Panc1 (cell line): Measurements from ENCODE around the gene EPOP.

Experiments used
- POLR2AphosphoS5 ChIP-seq: IDR thresholded peaks from 2 replicates; pipeline ENCODE4 v1.6.1; 2012; ENCODE audit warnings: mild to moderate bottlenecking, low read depth, low read length, moderate library complexity
- SIN3A ChIP-seq: IDR thresholded peaks from 2 replicates; pipeline ENCODE4 v1.6.1; 2012; ENCODE audit warnings: low read depth, mild to moderate bottlenecking, low read length, moderate library complexity, borderline replicate concordance; ENCODE audit not compliant: insufficient read depth
- TF ChIP-seq, protein P1 (sequence below): fragments of 450-650 bp; IDR thresholded peaks from 2 replicates; pipeline ENCODE4 v1.5.1; 2017; ENCODE audit warnings: mild to moderate bottlenecking
- TF ChIP-seq, protein P2 (sequence below), 2 experiments: IDR thresholded peaks; 2 replicates each; pipeline ENCODE4 v1.6.1; 2011 to 2012; ENCODE audit warnings: low read depth in 2 of 2, control low read depth in 1 of 2, low read length in 1 of 2, mild to moderate bottlenecking in 1 of 2, moderate library complexity in 1 of 2; ENCODE audit not compliant: insufficient read depth in 1 of 2

DNA sequence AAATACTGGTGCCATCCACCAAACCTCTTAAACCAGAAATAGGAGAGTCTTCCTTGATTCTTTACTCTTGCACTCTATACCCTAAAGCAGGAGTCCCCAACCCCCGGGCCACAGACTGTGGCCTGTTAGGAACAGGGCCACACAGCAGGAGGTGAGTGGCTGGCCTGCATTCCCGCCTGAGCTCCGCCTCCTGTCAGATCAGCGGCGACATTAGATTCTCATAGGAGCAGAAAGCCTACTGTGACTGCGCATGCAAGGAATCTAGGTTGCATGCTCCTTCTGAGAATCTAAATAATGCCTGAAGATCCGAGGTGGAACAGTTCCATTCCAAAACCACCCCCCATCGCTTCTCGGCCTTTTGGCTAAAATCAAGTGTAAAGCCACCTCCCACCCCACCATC lies 38.7 kb downstream of the EPOP start:
- TF ChIP-seq, protein P1, sequence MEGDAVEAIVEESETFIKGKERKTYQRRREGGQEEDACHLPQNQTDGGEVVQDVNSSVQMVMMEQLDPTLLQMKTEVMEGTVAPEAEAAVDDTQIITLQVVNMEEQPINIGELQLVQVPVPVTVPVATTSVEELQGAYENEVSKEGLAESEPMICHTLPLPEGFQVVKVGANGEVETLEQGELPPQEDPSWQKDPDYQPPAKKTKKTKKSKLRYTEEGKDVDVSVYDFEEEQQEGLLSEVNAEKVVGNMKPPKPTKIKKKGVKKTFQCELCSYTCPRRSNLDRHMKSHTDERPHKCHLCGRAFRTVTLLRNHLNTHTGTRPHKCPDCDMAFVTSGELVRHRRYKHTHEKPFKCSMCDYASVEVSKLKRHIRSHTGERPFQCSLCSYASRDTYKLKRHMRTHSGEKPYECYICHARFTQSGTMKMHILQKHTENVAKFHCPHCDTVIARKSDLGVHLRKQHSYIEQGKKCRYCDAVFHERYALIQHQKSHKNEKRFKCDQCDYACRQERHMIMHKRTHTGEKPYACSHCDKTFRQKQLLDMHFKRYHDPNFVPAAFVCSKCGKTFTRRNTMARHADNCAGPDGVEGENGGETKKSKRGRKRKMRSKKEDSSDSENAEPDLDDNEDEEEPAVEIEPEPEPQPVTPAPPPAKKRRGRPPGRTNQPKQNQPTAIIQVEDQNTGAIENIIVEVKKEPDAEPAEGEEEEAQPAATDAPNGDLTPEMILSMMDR: no peak
- TF ChIP-seq POLR2AphosphoS5 (no peak), SIN3A (no peak)
- TF ChIP-seq, protein P2, sequence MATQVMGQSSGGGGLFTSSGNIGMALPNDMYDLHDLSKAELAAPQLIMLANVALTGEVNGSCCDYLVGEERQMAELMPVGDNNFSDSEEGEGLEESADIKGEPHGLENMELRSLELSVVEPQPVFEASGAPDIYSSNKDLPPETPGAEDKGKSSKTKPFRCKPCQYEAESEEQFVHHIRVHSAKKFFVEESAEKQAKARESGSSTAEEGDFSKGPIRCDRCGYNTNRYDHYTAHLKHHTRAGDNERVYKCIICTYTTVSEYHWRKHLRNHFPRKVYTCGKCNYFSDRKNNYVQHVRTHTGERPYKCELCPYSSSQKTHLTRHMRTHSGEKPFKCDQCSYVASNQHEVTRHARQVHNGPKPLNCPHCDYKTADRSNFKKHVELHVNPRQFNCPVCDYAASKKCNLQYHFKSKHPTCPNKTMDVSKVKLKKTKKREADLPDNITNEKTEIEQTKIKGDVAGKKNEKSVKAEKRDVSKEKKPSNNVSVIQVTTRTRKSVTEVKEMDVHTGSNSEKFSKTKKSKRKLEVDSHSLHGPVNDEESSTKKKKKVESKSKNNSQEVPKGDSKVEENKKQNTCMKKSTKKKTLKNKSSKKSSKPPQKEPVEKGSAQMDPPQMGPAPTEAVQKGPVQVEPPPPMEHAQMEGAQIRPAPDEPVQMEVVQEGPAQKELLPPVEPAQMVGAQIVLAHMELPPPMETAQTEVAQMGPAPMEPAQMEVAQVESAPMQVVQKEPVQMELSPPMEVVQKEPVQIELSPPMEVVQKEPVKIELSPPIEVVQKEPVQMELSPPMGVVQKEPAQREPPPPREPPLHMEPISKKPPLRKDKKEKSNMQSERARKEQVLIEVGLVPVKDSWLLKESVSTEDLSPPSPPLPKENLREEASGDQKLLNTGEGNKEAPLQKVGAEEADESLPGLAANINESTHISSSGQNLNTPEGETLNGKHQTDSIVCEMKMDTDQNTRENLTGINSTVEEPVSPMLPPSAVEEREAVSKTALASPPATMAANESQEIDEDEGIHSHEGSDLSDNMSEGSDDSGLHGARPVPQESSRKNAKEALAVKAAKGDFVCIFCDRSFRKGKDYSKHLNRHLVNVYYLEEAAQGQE (IDR thresholded peaks at IDR 0.05; ENCODE audit: insufficient read depth in 1 of 2, low read depth in 2 of 2, low read length in 1 of 2): no peak
